NCI-H1092 (cell line): ENCODE measurements around the gene SRC.

Source experiments
- DNase-seq: peaks from one replicate; lab custom pipeline; 2025; lab: John Stamatoyannopoulos, UW

SRC gene

GRCh38 chr20:37350649-37351574 is 5.0 kb downstream of the SRC start:
- DNase-seq, result no peak

GRCh38 chr20:37351689-37352607 is 6.0 kb downstream of the SRC start:
- no peak for DNase-seq

GRCh38 chr20:37352608-37352980 is 6.7 kb downstream of the SRC start:
- no peak for DNase-seq

- DNase-seq, result no peak
Measured at GRCh38 chr20:37353285-37353849, 7.4 kb downstream of the SRC start.

GRCh38 chr20:37354210-37355195 is 8.6 kb downstream of the SRC start:
- DNase-seq, result no peak

- DNase-seq, result no peak
Measured at GRCh38 chr20:37355252-37356180, 9.6 kb downstream of the SRC start.

GRCh38 chr20:37356387-37356786 is 10.4 kb downstream of the SRC start:
- DNase-seq, result no peak

- no peak for DNase-seq
Measured at GRCh38 chr20:37356961-37357371, 11.0 kb downstream of the SRC start.

GRCh38 chr20:37357481-37358365 is 11.8 kb downstream of the SRC start:
- DNase-seq, result no peak

- no peak for DNase-seq
Measured at GRCh38 chr20:37358366-37359150, 12.6 kb downstream of the SRC start.

GRCh38 chr20:37359331-37359730 is 13.4 kb downstream of the SRC start:
- no peak for DNase-seq

- no peak for DNase-seq
Measured at GRCh38 chr20:37359836-37360235, 13.9 kb downstream of the SRC start.

- no peak for DNase-seq
Measured at GRCh38 chr20:37360391-37361115, 14.6 kb downstream of the SRC start.

GRCh38 chr20:37361336-37361735 is 15.4 kb downstream of the SRC start:
- DNase-seq, result no peak

- DNase-seq, result no peak
Measured at GRCh38 chr20:37362231-37362792, 16.4 kb downstream of the SRC start.

- DNase-seq, result no peak
Measured at GRCh38 chr20:37362821-37363220, 16.9 kb downstream of the SRC start.
